Thoracic aorta (tissue), 2 donors: ENCODE data around the gene UTY. TPM values are rescaled to one million over a fixed set of nuclear protein-coding genes. Genes with fewer than 3 reads are reported as not detected.

ENCODE experiments used
- ATAC-seq: fragments of 150-250 bp; one replicate; pipeline ENCODE4 v1.8.0; 2017; ENCODE audit warnings: low read depth; ENCODE audit not compliant: insufficient number of reproducible peaks, low FRiP score
- DNase-seq: peaks from one replicate; pipeline ENCODE4 v3.0.0-alpha.2; 2020; ENCODE audit warnings: low spot score
- H3K27ac ChIP-seq, 2 donors: fragments of 200-600 bp; sonication (generic); 1 replicate in 1 of 2; 2 replicates in 1 of 2; pipeline ENCODE4 v1.5.1; 2016; ENCODE audit warnings: mild to moderate bottlenecking in 2 of 2, moderate library complexity in 2 of 2
- H3K27me3 ChIP-seq: fragments of 200-600 bp; sonication (generic); replicated peaks from 2 replicates; pipeline ENCODE4 v1.6.0; 2016; ENCODE audit warnings: mild to moderate bottlenecking; ENCODE audit not compliant: insufficient read depth
- H3K36me3 ChIP-seq: fragments of 200-600 bp; sonication (generic); one replicate; pipeline ENCODE4 v1.5.1; 2016
- H3K4me1 ChIP-seq, 2 donors: fragments of 200-600 bp; sonication (generic); 1 replicate in 1 of 2; 2 replicates in 1 of 2; pipeline versions ENCODE4 v1.5.1 to v1.6.0; 2016; ENCODE audit warnings: low read depth in 2 of 2, mild to moderate bottlenecking in 1 of 2; ENCODE audit not compliant: control insufficient read depth in 1 of 2
- H3K4me3 ChIP-seq: fragments of 200-600 bp; sonication (generic); 2 replicates; pipeline ENCODE4 v1.5.1; 2016; ENCODE audit warnings: mild to moderate bottlenecking
- H3K9me3 ChIP-seq: fragments of 200-600 bp; sonication (generic); 2 replicates; pipeline ENCODE4 v1.5.1; 2016
- total RNA-seq, 2 donors: library from RNA; depleted of rRNA; stranded (reverse); fragments of >200 nt; gene quantifications; one replicate each; pipeline versions ENCODE4 v1.1.0 to v1.2.3, GENCODE V29; 2016
- TF ChIP-seq, protein P1 (sequence below): fragments of 200-600 bp; sonication (generic); IDR thresholded peaks from one replicate; pipeline ENCODE4 v1.5.1; 2019; ENCODE audit warnings: antibody characterized with exemption

The UTY gene
- total RNA-seq, 2 donors from 2014 or later = 20.3 to 58.1 TPM

DNA sequence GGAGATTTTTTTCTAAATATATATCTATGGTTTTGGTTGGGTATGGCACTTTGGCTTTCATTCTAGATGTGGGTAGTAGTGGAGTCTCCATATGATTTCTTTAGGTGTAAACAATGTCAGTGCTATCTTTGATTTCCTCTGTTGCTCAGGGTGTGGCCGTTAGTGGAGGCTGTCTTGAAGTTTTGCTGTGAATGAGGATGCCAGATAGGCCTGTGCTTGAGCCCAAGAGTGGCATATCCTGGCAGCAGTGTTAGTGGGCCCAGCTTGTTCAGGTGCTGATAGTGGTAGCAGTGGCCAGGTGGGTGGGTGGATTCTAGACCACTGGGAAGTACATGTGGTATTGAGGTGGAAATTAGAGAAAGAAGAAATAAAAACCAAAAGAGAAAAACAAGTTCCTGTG lies 8.9 kb upstream of the UTY start:
- DNase-seq (no peak), ATAC-seq (no peak)
- Histone ChIP-seq H3K27ac (no peak overlapping the region), H3K27me3 (no peaks in the 10 kb centered on the region), H3K36me3 (no peaks in the 10 kb centered on the region), H3K9me3 (no peaks in the 10 kb centered on the region), H3K4me1 (no peaks in the 10 kb centered on the region), H3K4me3 (no peak overlapping the region)
- TF ChIP-seq, protein P1, sequence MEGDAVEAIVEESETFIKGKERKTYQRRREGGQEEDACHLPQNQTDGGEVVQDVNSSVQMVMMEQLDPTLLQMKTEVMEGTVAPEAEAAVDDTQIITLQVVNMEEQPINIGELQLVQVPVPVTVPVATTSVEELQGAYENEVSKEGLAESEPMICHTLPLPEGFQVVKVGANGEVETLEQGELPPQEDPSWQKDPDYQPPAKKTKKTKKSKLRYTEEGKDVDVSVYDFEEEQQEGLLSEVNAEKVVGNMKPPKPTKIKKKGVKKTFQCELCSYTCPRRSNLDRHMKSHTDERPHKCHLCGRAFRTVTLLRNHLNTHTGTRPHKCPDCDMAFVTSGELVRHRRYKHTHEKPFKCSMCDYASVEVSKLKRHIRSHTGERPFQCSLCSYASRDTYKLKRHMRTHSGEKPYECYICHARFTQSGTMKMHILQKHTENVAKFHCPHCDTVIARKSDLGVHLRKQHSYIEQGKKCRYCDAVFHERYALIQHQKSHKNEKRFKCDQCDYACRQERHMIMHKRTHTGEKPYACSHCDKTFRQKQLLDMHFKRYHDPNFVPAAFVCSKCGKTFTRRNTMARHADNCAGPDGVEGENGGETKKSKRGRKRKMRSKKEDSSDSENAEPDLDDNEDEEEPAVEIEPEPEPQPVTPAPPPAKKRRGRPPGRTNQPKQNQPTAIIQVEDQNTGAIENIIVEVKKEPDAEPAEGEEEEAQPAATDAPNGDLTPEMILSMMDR = no peak

DNA sequence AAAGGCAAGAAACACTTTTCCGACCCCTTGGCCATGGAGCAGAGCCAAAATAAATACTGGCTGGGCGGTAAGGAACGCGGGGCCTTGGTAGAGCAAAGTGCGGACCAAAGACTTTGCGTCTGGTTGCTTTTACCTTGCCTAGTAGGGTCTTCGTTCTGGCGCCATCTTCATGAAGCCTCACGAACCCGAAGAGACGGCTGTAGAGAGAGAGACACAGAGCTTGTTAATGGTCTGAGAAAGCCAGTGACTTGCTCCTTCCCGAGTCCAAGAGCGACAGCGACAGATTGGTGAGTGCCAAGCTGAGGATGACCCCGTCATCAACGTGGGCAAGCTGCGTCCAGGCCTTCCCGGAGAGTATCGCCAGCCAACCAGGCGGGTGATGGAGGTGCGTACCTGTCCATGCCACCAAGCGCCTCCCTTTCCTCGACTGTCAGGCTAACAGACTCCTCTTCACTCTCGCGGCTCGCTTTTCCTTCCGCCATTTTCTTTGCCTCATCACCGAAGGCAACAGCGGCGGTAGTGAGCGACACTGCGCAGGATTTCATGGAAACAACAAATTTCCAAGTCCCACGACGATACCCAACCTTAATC lies 617 bp downstream of the UTY start:
- Histone ChIP-seq H3K36me3 (no peaks in the 10 kb centered on the region), H3K27ac (peak overlapping the region; percentile 88 to 96), H3K4me3 (peak overlapping the region; percentile 90), H3K4me1 (peaks cover 0 to 9% of the 10 kb centered on the region in 2 donors), H3K9me3 (no peaks in the 10 kb centered on the region), H3K27me3 (no peaks in the 10 kb centered on the region)
- no peak for DNase-seq
- TF ChIP-seq, protein P1 = no peak
- peak; percentile 8 for ATAC-seq

DNA sequence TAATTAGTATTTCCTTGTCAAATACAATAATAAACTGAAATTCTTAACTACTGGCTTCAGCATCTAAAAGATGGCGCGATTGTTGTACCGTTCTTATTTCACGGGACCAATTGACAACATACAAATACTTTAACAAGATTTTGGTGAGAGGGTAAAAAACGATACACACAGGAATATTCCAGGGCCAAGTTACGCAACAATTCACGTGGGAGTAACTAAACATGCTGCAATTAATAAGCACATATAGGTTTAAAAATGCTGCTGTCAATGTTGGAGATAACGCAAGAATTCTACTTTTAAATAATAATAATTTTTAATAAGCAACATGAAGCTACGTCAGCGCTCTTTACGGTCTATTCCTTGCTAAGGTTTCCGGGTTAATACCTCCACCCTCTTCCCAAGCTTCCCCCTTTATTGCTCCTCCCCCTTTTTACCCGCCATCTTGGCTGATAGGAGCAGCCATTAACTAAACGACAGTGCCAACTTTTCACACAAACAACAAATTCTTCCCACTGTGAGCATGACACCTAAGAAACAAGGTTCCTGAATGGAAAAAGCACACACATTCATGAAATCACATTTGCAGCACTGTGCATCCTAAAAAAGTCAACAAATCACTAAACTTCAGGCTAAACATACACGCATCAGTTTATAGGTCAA lies 1.6 kb downstream of the UTY start:
- Histone ChIP-seq H3K36me3 (no peaks in the 10 kb centered on the region), H3K4me1 (peaks cover 3 to 9% of the 10 kb centered on the region in 2 donors), H3K4me3 (peak overlapping the region; percentile 90), H3K27me3 (no peaks in the 10 kb centered on the region), H3K9me3 (no peaks in the 10 kb centered on the region), H3K27ac (peak overlapping the region; percentile 88 to 96)
- ATAC-seq = no peak
- no peak for DNase-seq
- TF ChIP-seq, protein P1 = no peak

DNA sequence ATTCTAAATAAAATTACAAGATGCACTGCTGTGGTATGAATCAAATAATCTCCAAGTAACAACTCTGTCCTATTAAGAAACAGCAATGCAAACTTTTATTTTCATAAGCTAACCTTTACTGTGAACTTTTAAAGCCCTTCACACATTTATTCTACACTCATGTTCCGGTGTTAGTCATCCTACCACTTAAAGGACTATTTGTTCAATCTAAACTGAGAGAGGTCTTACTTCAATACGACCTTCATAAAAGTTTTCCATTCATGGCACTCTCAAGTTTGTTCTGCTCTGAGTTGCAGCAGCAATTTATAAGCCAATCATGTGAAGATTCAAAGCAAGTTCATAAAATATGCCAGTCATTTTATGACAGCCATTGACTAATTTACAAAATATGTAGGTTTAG lies 4.8 kb downstream of the UTY start:
- Histone ChIP-seq H3K9me3 (no peaks in the 10 kb centered on the region), H3K27ac (peak overlapping the region in 1 of 2 donors; percentile 44), H3K27me3 (no peaks in the 10 kb centered on the region), H3K4me1 (peaks cover 3 to 20% of the 10 kb centered on the region in 2 donors), H3K4me3 (no peak overlapping the region), H3K36me3 (no peaks in the 10 kb centered on the region)
- TF ChIP-seq, protein P1 = no peak
- ATAC-seq (no peak), DNase-seq (no peak)

DNA sequence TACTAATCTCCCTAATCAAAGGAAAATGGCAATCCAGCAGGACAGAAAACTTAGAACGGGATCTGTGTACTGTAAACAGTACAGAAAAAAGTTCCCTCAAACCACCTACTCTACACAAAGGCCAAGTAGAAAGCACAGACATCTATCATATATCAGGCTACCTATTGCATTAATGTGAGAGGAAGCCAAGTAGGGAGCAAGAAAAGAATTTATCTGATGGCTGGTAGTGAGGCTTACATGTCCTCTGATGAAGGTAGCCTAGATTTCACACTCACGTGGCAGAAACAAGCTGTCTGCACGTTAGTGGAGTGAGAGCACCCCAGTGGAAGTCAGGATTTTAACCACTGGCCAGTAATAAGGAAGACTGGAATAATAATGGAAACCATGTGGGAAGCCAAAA lies 28.3 kb downstream of the UTY start:
- DNase-seq = no peak
- Histone ChIP-seq H3K4me3 (no peak overlapping the region), H3K27ac (no peak overlapping the region), H3K27me3 (no peaks in the 10 kb centered on the region), H3K9me3 (no peaks in the 10 kb centered on the region), H3K36me3 (no peaks in the 10 kb centered on the region), H3K4me1 (no peaks in the 10 kb centered on the region)
- no peak for ATAC-seq
- TF ChIP-seq, protein P1 = no peak
